Breast epithelium (tissue), 4 donors: ENCODE results near the gene CLCNKA. TPM values are rescaled to one million over a fixed set of nuclear protein-coding genes. Genes with fewer than 3 reads are reported as not detected.

Source experiments
- DNase-seq, 2 donors: peaks; one replicate each; pipeline ENCODE4 v3.0.0-alpha.2; 2019; ENCODE audit warnings: low spot score in 2 of 2
- H3K27ac ChIP-seq, 2 donors: fragments of 200-600 bp; sonication (generic) in 1 of 2; one replicate each; pipeline ENCODE4 v1.5.1; 2016 to 2019; ENCODE audit warnings: mild to moderate bottlenecking in 1 of 2
- H3K27me3 ChIP-seq, 2 donors: fragments of 200-600 bp; sonication (generic) in 1 of 2; one replicate each; pipeline versions ENCODE4 v1.5.1 to v1.6.0; 2017 to 2019; ENCODE audit warnings: control low read depth in 1 of 2, mild to moderate bottlenecking in 1 of 2
- H3K36me3 ChIP-seq: fragments of 200-600 bp; one replicate; pipeline ENCODE4 v1.5.1; 2019
- H3K4me1 ChIP-seq, 2 donors: fragments of 200-600 bp; sonication (generic); one replicate each; pipeline ENCODE4 v1.5.1; 2016 to 2019; ENCODE audit warnings: control low read depth in 1 of 2
- H3K4me3 ChIP-seq, 3 donors: fragments of 200-600 bp; sonication (generic); 1 replicate in 2 of 3; 2 replicates in 1 of 3; pipeline ENCODE4 v1.5.1; 2016 to 2019; ENCODE audit warnings: mild to moderate bottlenecking in 3 of 3, moderate library complexity in 2 of 3
- H3K9me3 ChIP-seq, 2 donors: fragments of 200-600 bp; sonication (generic) in 1 of 2; one replicate each; pipeline ENCODE4 v1.5.1; 2016 to 2019; ENCODE audit warnings: control low read depth in 1 of 2
- POLR2A ChIP-seq: fragments of 450-650 bp; IDR thresholded peaks from one replicate; pipeline ENCODE4 v1.6.1; 2016; ENCODE audit warnings: antibody characterized with exemption, mild to moderate bottlenecking, moderate library complexity
- POLR2AphosphoS5 ChIP-seq, 3 donors: sonication (generic); formaldehyde crosslinking; IDR thresholded peaks; one replicate each; pipeline ENCODE4 v1.6.1; 2017; ENCODE audit warnings: antibody characterized with exemption in 3 of 3
- intact Hi-C: fragments of 100-400 bp; cut with DNase I; formaldehyde crosslinking; loops from one replicate; pipeline ENCODE4 v1.15.1; 2023; ENCODE audit warnings: low total_unique reads
- total RNA-seq, 3 donors: library from RNA; depleted of rRNA; stranded (reverse); fragments of >200 nt; gene quantifications; one replicate each; pipeline ENCODE4 v1.1.0, GENCODE V29; 2016
- TF ChIP-seq, protein P1 (sequence below), 3 donors: fragments of 450-650 bp; IDR thresholded peaks; one replicate each; pipeline ENCODE4 v1.5.1; 2016 to 2017; ENCODE audit warnings: antibody characterized with exemption in 3 of 3, mild to moderate bottlenecking in 3 of 3, moderate library complexity in 3 of 3

CLCNKA gene
- total RNA-seq, 3 donors from 2014 or later: 0.33 to 1.1 (median 0.73) TPM

DNA sequence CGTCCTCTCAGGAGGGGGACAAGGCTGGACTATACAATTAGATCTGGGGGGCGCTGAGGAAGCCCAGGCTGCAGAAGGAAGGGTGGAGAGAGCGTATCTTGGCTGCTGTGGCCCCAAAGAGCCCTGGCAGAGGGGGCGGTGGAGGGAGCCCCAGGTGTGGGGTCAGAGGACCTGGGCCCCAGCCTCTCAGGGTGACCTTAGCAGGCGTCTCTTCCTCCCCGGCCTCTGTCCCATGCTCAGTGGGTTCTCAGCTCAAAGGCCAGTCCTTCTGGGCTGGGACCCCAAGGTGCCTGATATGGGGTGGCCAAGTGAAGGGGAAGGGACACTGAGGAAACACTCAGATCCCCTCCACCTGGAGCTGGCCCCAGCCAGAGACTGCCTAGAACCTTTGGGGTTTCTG, 49.8 kb downstream of the CLCNKA start:
- TF ChIP-seq POLR2A (no peak), POLR2AphosphoS5 (IDR thresholded peaks at IDR 0.05) (no peak)
- TF ChIP-seq, protein P1, sequence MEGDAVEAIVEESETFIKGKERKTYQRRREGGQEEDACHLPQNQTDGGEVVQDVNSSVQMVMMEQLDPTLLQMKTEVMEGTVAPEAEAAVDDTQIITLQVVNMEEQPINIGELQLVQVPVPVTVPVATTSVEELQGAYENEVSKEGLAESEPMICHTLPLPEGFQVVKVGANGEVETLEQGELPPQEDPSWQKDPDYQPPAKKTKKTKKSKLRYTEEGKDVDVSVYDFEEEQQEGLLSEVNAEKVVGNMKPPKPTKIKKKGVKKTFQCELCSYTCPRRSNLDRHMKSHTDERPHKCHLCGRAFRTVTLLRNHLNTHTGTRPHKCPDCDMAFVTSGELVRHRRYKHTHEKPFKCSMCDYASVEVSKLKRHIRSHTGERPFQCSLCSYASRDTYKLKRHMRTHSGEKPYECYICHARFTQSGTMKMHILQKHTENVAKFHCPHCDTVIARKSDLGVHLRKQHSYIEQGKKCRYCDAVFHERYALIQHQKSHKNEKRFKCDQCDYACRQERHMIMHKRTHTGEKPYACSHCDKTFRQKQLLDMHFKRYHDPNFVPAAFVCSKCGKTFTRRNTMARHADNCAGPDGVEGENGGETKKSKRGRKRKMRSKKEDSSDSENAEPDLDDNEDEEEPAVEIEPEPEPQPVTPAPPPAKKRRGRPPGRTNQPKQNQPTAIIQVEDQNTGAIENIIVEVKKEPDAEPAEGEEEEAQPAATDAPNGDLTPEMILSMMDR (IDR thresholded peaks at IDR 0.05): no peak
- no peak overlapping the region for H3K4me3 ChIP-seq
- peaks cover 7 to 10% of the 10 kb centered on the region in 2 donors for H3K4me1 ChIP-seq
- H3K9me3 ChIP-seq: no peaks in the 10 kb centered on the region
- DNase-seq: no peak
- no peaks in the 10 kb centered on the region for H3K27me3 ChIP-seq
- H3K36me3 ChIP-seq: no peaks in the 10 kb centered on the region
- H3K27ac ChIP-seq: no peak overlapping the region
- intact Hi-C loops: no loop called here

DNA sequence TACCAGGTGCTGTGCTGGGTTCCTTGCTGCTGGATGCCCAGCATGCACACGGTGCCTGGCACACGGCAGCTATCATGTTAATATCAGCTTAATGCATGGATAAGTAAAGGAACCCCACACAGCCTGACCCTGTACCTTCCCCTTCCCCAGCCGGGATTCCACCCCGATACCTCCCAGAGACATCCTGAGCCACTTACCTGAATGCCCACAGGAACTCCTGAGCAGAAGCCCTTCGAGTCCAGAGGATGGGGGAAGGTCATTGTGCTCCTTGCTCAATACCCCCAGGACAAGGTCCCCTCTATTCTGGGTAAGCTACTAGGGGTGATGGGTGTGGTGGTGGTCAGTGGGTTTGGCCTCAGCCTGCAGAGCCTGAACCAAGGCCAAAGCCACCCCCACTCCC, 50.3 kb downstream of the CLCNKA start:
- DNase-seq: no peak
- no peak for TF ChIP-seq POLR2AphosphoS5 (IDR thresholded peaks at IDR 0.05)
- no peak for TF ChIP-seq POLR2A
- TF ChIP-seq, protein P1 (IDR thresholded peaks at IDR 0.05): no peak
- Histone ChIP-seq H3K27ac (no peak overlapping the region), H3K36me3 (no peaks in the 10 kb centered on the region), H3K9me3 (no peaks in the 10 kb centered on the region), H3K4me3 (no peak overlapping the region), H3K27me3 (no peaks in the 10 kb centered on the region), H3K4me1 (peaks cover 7 to 10% of the 10 kb centered on the region in 2 donors)
- intact Hi-C loops: no loop called here

DNA sequence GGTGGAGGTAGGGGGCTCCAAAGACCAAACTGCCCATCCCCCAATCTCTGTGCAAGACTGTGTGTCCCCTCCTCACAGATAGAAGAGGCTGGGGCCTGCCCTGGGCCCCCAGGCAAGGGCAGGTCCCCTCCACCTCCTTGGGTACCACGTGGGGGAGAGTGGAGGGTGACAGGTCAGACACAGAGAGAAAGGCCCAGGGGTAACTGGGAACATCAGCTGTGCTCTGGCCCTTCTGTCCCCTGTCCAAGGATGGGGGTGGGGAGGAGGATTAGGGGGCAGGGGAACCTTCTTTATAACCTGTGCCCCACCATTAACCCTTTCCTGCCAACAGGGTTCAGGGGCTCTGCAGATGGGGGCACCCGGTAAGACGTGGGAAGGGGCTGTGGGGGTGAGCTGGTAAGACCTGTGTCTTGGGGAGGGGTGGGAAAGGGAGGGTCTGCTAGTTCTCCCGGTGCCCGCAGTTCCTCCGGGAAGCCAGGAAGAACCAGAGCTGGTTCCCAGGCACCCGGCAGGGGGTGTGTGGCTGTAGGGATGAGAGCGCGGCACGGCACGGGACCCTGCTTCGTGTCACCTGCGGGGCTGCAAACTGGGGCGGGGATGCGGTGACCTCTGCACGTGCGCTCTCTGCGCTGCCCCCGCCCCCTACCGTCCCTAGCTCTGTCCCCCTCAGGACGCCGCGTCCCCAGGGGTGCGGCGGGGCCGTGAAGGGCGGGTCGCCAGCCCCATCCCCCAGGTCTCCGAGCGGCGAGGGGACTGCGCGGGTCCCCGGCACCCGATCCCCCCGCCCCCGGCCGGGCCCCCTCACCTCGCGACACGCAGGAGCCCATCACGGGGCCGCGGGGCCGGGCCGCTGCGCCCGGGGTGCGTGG, 51.0 kb downstream of the CLCNKA start:
- intact Hi-C loops: no loop called here

DNA sequence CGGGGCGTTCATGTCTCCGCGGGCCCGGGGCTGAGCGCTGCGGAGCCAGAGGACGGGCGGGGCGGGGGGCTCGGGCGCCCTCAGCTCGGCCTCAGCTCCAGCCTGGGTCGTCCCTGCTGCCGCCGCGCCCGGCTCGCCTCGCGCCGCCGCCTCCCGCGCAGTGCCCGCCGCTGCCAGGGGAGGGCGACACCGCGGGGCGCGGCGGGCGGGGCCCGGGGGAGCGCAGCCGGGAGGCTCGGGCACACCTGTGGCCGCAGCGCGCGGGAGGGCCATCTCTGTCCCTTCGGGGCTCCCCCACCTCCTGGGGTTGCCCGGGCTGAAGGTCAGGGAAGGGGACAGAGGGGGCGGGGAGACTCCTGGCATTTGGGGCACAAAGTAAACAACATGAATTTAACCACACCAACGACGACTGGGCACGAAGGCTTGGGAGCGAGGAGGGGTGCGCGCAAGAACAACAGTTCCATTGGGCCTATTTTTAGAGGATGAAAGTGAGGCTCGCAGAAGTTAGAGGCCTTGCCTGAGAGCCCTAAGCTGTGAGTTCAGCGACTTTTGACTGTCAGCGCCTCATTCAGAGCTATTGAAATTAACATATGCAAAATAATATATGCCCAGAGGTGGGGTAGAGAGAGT, 51.8 kb downstream of the CLCNKA start, which contains the start of gene FAM131C:
TSS of gene FAM131C (minus strand) at position 162 of the 630 bp plus-strand sequence. CDS start 209 bp downstream, outside the sequence.
- no peak for DNase-seq
- no peak within 1 kb of the TSS for H3K27ac ChIP-seq
- intact Hi-C loops: no loop called here

More for the DNA sequence above, 51.0 kb downstream of the CLCNKA start:
- TF ChIP-seq POLR2AphosphoS5 (IDR thresholded peaks at IDR 0.05) (no peak), POLR2A (no peak)
- TF ChIP-seq, protein P1 (IDR thresholded peaks at IDR 0.05): no peak
- Histone ChIP-seq H3K4me3 (peak overlapping the region; percentile 31 to 73 (median 54)), H3K9me3 (no peaks in the 10 kb centered on the region), H3K4me1 (peaks cover 7 to 10% of the 10 kb centered on the region in 2 donors), H3K36me3 (no peaks in the 10 kb centered on the region), H3K27ac (no peak overlapping the region), H3K27me3 (no peaks in the 10 kb centered on the region)
- DNase-seq: no peak

More for the DNA sequence above, 51.8 kb downstream of the CLCNKA start, which contains the start of gene FAM131C:
- Histone ChIP-seq H3K4me1 (peaks cover 5 to 7% of the 10 kb centered on the region in 2 donors), H3K27me3 (no peaks in the 10 kb centered on the region), H3K36me3 (no peaks in the 10 kb centered on the region), H3K9me3 (no peaks in the 10 kb centered on the region), H3K4me3 (peak within 1 kb of the TSS; percentile 31 to 73 (median 54))
- no peak for TF ChIP-seq POLR2A
- TF ChIP-seq POLR2AphosphoS5 (IDR thresholded peaks at IDR 0.05): no peak
- TF ChIP-seq, protein P1 (IDR thresholded peaks at IDR 0.05): peak in 1 of 3 donors; percentile 65
